Measurements from ENCODE around the gene CHAC2.

GRCh38 chr2:53737091-53737490, 30.5 kb upstream of the CHAC2 start:
- no peak for TF ChIP-seq EZH2 (IDR thresholded peaks at IDR 0.05; ENCODE audit: borderline replicate concordance, low read length)
- TF ChIP-seq CTCF (IDR thresholded peaks at IDR 0.05; ENCODE audit: low read length): no peak
